HepG2 (cell line): ENCODE data around the gene MAP2K5. TPM values are rescaled to one million over a fixed set of nuclear protein-coding genes. Genes with fewer than 3 reads are reported as not detected.

Experiments used
- ATAC-seq: fragments of 200-7000 bp; cut with Tn5 transposase; 3 replicates; pipeline ENCODE4 v1.9.1; 2020; ENCODE audit warnings: mild to moderate bottlenecking, moderate library complexity
- BruUV-seq: library from RNA; stranded (reverse); fragments of 400-500 nt; replicated peaks from 2 replicates; lab custom pipeline; 2021; lab: Mats Ljungman, UMichigan
- CTCF ChIA-PET: fragments of 300-600 bp; formaldehyde crosslinking; extraction: SDS; loops from one replicate; lab custom pipeline; 2021; ENCODE audit warnings: low total read pairs, inconsistent platforms, low intra/inter-chr PET ratio; lab: Yijun Ruan, JAX
- POLR2A ChIA-PET: fragments of 350-600 bp; sonication (Branson Sonifier 250); formaldehyde crosslinking; loops from one replicate; lab custom pipeline; 2020; ENCODE audit warnings: antibody characterized with exemption, inconsistent platforms; lab: Yijun Ruan, JAX
- DNase-seq: peaks from one replicate; pipeline ENCODE4 v3.0.0-alpha.2; 2015; ENCODE audit warnings: low spot score
- FAIRE-seq: peaks from 3 replicates; lab custom pipeline; 2011; peaks lifted over from hg19 to GRCh38; lab: Jason Lieb, UNC
- H2AFZ ChIP-seq: one replicate; pipeline ENCODE4 v1.6.1; 2011; ENCODE audit warnings: low read length, inconsistent platforms
- H3K27ac ChIP-seq: fragments of 300-600 bp; 3 replicates; pipeline ENCODE4 v1.8.0; 2011; ENCODE audit warnings: mixed run types, mild to moderate bottlenecking, mixed read lengths, low read length, inconsistent platforms; ENCODE audit not compliant: insufficient read depth; ENCODE audit errors: extremely low read length
- H3K27me3 ChIP-seq, 2 experiments: fragments of 200-600 bp in 1 of 2; 2 replicates in 1 of 2; 3 replicates in 1 of 2; pipeline versions ENCODE4 v1.6.0 to v1.8.0; 2011; ENCODE audit warnings: low read length in 2 of 2, mild to moderate bottlenecking in 2 of 2, moderate library complexity in 2 of 2, inconsistent platforms in 1 of 2; ENCODE audit not compliant: insufficient read depth in 2 of 2, control insufficient read depth in 1 of 2
- H3K36me3 ChIP-seq, 2 experiments: fragments of 200-600 bp in 1 of 2; replicated peaks in 1 of 2; 2 replicates in 1 of 2; 3 replicates in 1 of 2; pipeline versions ENCODE4 v1.5.1 to v1.8.0; 2011; ENCODE audit warnings: low read length in 2 of 2, inconsistent platforms in 1 of 2; ENCODE audit not compliant: insufficient read depth in 2 of 2, control insufficient read depth in 1 of 2
- H3K4me1 ChIP-seq: 2 replicates; pipeline ENCODE4 v1.5.1; 2012; ENCODE audit warnings: low read length, inconsistent platforms; ENCODE audit not compliant: insufficient read depth
- H3K4me2 ChIP-seq: 2 replicates; pipeline ENCODE4 v1.6.0; 2011; ENCODE audit warnings: low read depth, low read length, inconsistent platforms
- H3K4me3 ChIP-seq, 3 experiments: fragments of 200-600 bp in 1 of 3; sonication (generic), shearing (Covaris generic) in 1 of 3; replicated peaks in 1 of 3; 2 replicates each; pipeline ENCODE4 v1.5.1; 2011 to 2016; ENCODE audit warnings: low read length in 3 of 3, inconsistent platforms in 2 of 3, low read depth in 2 of 3, mild to moderate bottlenecking in 2 of 3, control low read depth in 1 of 3, mixed read lengths in 1 of 3; ENCODE audit not compliant: insufficient read depth in 1 of 3
- H3K79me2 ChIP-seq: one replicate; pipeline ENCODE4 v1.6.1; 2011; ENCODE audit warnings: low read length, inconsistent platforms; ENCODE audit not compliant: insufficient read depth
- H3K9ac ChIP-seq: 2 replicates; pipeline ENCODE4 v1.6.0; 2011; ENCODE audit warnings: mild to moderate bottlenecking, low read depth, low read length, inconsistent platforms; ENCODE audit not compliant: insufficient read depth
- H3K9me3 ChIP-seq: 2 replicates; pipeline ENCODE4 v1.5.1; 2012; ENCODE audit warnings: mild to moderate bottlenecking, low read length
- H4K20me1 ChIP-seq: 2 replicates; pipeline ENCODE4 v1.6.0; 2011; ENCODE audit warnings: inconsistent platforms, mild to moderate bottlenecking, low read length, moderate library complexity; ENCODE audit not compliant: insufficient read depth
- DPF2 ChIP-seq: sonication (generic); formaldehyde crosslinking; IDR thresholded peaks from 2 replicates; pipeline ENCODE4 v1.4.0; 2020; ENCODE audit warnings: mild to moderate bottlenecking, low read depth, missing genetic modification reagents, borderline replicate concordance
- HMGA1 ChIP-seq: sonication (generic); formaldehyde crosslinking; conservative IDR thresholded peaks from 2 replicates; pipeline ENCODE4 v1.4.0; 2020; ENCODE audit warnings: missing genetic modification reagents
- ISL2 ChIP-seq: sonication (generic); formaldehyde crosslinking; IDR thresholded peaks from 2 replicates; pipeline ENCODE4 v1.5.0; 2020; ENCODE audit warnings: missing genetic modification reagents
- KLF6 ChIP-seq: IDR thresholded peaks from 2 replicates; pipeline ENCODE4 v1.8.0; 2016; ENCODE audit warnings: missing biosample characterization, missing genetic modification reagents
- NCOA1 ChIP-seq: sonication (generic); formaldehyde crosslinking; IDR thresholded peaks from 2 replicates; pipeline ENCODE4 v1.9.0; 2021; ENCODE audit warnings: missing genetic modification reagents
- RAD51 ChIP-seq: fragments of 450-650 bp; IDR thresholded peaks from 2 replicates; pipeline ENCODE4 v1.6.1; 2016; ENCODE audit warnings: borderline replicate concordance
- SATB2 ChIP-seq: sonication (generic); formaldehyde crosslinking; IDR thresholded peaks from 2 replicates; pipeline ENCODE4 v1.5.0; 2020; ENCODE audit warnings: missing genetic modification reagents
- ZNF235 ChIP-seq: sonication (generic); formaldehyde crosslinking; IDR thresholded peaks from 2 replicates; pipeline ENCODE4 v1.8.1; 2023; ENCODE audit warnings: mild to moderate bottlenecking, missing genetic modification reagents, borderline replicate concordance
- ZNF589 ChIP-seq: sonication (generic); formaldehyde crosslinking; conservative IDR thresholded peaks from 2 replicates; pipeline ENCODE4 v1.8.0; 2022; ENCODE audit warnings: mild to moderate bottlenecking, moderate library complexity, missing genetic modification reagents
- ZNF780A ChIP-seq: sonication (generic); formaldehyde crosslinking; IDR thresholded peaks from 2 replicates; pipeline ENCODE4 v1.8.0; 2022; ENCODE audit warnings: mild to moderate bottlenecking, missing genetic modification reagents, moderate library complexity
- ZSCAN31 ChIP-seq: sonication (generic); formaldehyde crosslinking; IDR thresholded peaks from 2 replicates; pipeline ENCODE4 v1.5.0; 2020; ENCODE audit warnings: low read depth, mild to moderate bottlenecking, missing genetic modification reagents
- WGBS: methylation state at CpG from one replicate; pipeline ENCODE4 v1.1.6; 2017; ENCODE audit warnings: low lambda C conversion rate; 5-methylcytosine and 5-hydroxymethylcytosine counted together
- in situ Hi-C: cut with HindIII; loops from 2 replicates; pipeline ENCODE4 v1.10.0; 2017; ENCODE audit warnings: low pct_unique_long_range_greater_than_20kb; ENCODE audit not compliant: extremely low pct_ligation_motif_present
- intact Hi-C: fragments of 100-400 bp; cut with micrococcal nuclease; formaldehyde crosslinking; loops from one replicate; pipeline ENCODE4 v1.10.0; 2022; ENCODE audit not compliant: unreplicated experiment
- polyA plus RNA-seq, 8 experiments: library from polyadenylated mRNA; depleted of rRNA in 3 of 8; stranded (reverse) in 7 of 8; unstranded in 1 of 8; fragments of >200 nt; fragmentation: Illumina TruSeq in 4 of 8; extraction: Trizol in 4 of 8; gene quantifications; 2 replicates each; pipeline versions ENCODE4 v1.2.1 to v1.2.3, GENCODE V29; 2011 to 2016; ENCODE audit warnings: low read depth in 4 of 8, missing spikeins in 1 of 8, mixed read lengths in 1 of 8; ENCODE audit not compliant: insufficient read depth in 1 of 8
- total RNA-seq, 5 experiments: library from RNA; depleted of rRNA; stranded (reverse); fragments of >200 nt; fragmentation: Illumina TruSeq; extraction: Trizol; gene quantifications; 2 replicates each; pipeline ENCODE4 v1.2.3, GENCODE V29; 2016; ENCODE audit warnings: low read depth in 1 of 5
- TF ChIP-seq, protein P1 (sequence below): sonication (generic); formaldehyde crosslinking; IDR thresholded peaks from 2 replicates; pipeline ENCODE4 v1.4.0; 2020; ENCODE audit warnings: missing genetic modification reagents, borderline replicate concordance
- TF ChIP-seq, protein P2 (sequence below): sonication (generic); formaldehyde crosslinking; IDR thresholded peaks from 2 replicates; pipeline ENCODE4 v1.5.0; 2020; ENCODE audit warnings: missing genetic modification reagents, mild to moderate bottlenecking, borderline replicate concordance

MAP2K5 gene
- total and polyA plus RNA-seq, 2 of the 13 experiments (the other 11 are each of a cell fraction or from before 2014, with no cell fraction given): 4.0 to 4.3 TPM

DNA sequence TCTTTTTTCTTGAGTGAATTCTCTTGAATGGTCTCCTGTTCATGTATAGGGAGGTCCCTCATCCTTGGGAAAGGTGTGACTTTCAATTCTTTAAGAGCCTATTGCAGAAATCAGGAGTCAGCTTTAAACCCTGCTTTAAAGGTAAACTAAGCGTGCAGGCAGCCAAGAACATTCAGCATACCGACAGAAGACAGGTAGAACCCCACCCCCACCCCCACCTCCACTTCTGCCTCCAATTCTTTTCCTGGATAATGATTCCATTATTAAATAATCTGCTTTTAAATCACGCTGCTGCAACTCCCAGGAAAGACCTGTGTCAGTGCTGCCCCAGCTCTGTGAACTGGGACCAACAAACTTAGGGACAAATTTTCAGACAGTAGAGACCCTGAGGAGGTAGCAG is 233.5 kb downstream of the MAP2K5 start (continued):
- TF ChIP-seq, protein P1, sequence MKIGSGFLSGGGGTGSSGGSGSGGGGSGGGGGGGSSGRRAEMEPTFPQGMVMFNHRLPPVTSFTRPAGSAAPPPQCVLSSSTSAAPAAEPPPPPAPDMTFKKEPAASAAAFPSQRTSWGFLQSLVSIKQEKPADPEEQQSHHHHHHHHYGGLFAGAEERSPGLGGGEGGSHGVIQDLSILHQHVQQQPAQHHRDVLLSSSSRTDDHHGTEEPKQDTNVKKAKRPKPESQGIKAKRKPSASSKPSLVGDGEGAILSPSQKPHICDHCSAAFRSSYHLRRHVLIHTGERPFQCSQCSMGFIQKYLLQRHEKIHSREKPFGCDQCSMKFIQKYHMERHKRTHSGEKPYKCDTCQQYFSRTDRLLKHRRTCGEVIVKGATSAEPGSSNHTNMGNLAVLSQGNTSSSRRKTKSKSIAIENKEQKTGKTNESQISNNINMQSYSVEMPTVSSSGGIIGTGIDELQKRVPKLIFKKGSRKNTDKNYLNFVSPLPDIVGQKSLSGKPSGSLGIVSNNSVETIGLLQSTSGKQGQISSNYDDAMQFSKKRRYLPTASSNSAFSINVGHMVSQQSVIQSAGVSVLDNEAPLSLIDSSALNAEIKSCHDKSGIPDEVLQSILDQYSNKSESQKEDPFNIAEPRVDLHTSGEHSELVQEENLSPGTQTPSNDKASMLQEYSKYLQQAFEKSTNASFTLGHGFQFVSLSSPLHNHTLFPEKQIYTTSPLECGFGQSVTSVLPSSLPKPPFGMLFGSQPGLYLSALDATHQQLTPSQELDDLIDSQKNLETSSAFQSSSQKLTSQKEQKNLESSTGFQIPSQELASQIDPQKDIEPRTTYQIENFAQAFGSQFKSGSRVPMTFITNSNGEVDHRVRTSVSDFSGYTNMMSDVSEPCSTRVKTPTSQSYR (CRISPR knock-in tag): no peak

DNA sequence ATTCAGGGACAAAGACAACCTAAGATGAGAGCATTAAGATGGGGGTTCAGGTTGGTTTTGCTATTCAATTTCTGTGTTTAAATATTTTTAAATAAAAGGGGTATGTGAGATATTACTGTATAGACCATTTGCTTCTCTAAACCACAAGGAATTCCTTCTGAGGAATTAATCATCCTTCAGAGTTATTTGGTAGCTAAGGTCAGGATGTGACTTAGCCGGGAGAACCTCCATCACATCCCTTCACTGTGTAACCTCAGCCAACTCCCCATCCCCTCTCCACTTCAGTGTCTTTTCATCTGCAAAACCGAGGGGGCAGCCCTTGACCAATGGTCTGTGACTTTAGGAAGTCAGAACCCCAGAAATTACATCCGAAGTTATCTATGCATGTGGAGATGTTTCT is 234.1 kb downstream of the MAP2K5 start:
- 0 out of 5 replicates have a peak, but pooled peaks cover 0 to 2% of the 10 kb centered on the region in 2 experiments for H3K36me3 ChIP-seq
- CTCF ChIA-PET: no interaction called here
- no peak overlapping the region for H3K4me3 ChIP-seq
- intact Hi-C loops (no loop called here), in situ Hi-C loops (no loop called here)
- 82% methylated on average over 3 of the region's 3 CpGs for WGBS
- no peak overlapping the region for H3K4me2 ChIP-seq
- ATAC-seq: no peak
- H4K20me1 ChIP-seq: no peaks in the 10 kb centered on the region
- no peak overlapping the region for H2AFZ ChIP-seq
- BruUV-seq: no TSS peak
- no peaks in the 10 kb centered on the region for H3K9me3 ChIP-seq
- no peak for FAIRE-seq
- no peak for DNase-seq
- no peak overlapping the region for H3K9ac ChIP-seq
- TF ChIP-seq KLF6 (CRISPR knock-in tag) (no peak), DPF2 (CRISPR knock-in tag) (no peak), ZNF235 (CRISPR knock-in tag) (no peak), ZNF780A (no peak), HMGA1 (no peak), NCOA1 (no peak), ZNF589 (CRISPR knock-in tag) (no peak), SATB2 (CRISPR knock-in tag) (no peak), RAD51 (no peak), ZSCAN31 (CRISPR knock-in tag) (no peak), ISL2 (CRISPR knock-in tag) (no peak)
- TF ChIP-seq, protein P2, sequence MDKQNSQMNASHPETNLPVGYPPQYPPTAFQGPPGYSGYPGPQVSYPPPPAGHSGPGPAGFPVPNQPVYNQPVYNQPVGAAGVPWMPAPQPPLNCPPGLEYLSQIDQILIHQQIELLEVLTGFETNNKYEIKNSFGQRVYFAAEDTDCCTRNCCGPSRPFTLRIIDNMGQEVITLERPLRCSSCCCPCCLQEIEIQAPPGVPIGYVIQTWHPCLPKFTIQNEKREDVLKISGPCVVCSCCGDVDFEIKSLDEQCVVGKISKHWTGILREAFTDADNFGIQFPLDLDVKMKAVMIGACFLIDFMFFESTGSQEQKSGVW (CRISPR knock-in tag): no peak
- H3K4me1 ChIP-seq: no peaks in the 10 kb centered on the region
- no peaks in the 10 kb centered on the region for H3K79me2 ChIP-seq
- H3K27me3 ChIP-seq: no peaks in the 10 kb centered on the region
- POLR2A ChIA-PET: no interaction called here
- no peak overlapping the region for H3K27ac ChIP-seq
